SK-N-MC (cell line): ENCODE results near the gene SMAD9.

Source experiments
- EZH2 ChIP-seq: fragments of 200-600 bp; sonication (generic); IDR thresholded peaks from one replicate; pipeline ENCODE4 v1.6.1; 2017; ENCODE audit warnings: antibody characterized with exemption
- POLR2AphosphoS5 ChIP-seq: IDR thresholded peaks from 2 replicates; pipeline ENCODE4 v1.6.1; 2012; ENCODE audit warnings: mild to moderate bottlenecking, low read depth, low read length, borderline replicate concordance

DNA sequence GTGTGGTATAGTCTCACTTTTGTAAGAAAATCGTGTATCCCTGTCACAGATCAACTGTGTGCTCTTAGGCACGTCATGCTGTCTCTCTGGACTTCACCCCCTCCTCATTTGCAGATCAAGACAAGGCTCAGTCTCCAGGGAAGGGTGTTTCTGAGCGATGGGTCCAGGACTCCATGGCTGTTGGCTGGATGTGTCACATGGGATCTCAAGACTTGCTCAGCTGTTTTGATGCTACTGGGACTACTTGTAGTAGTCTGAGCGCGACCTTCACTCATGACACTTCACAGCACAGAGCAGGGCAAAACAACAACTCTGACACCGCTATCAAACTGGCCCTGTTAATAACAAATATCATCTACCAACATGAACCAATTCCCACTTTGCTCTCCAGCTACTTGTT, 36.2 kb downstream of the SMAD9 start:
- TF ChIP-seq POLR2AphosphoS5: no peak
- TF ChIP-seq EZH2: no peak
